ENCODE measurements around the gene MEIS2.

The MEIS2 gene

GRCh38 chr15:37008205-37008604 lies 92.1 kb downstream of the MEIS2 start:
- TF ChIP-seq CTCF (IDR thresholded peaks at IDR 0.05; ENCODE audit: low read depth, low read length): no peak
- DNase-seq (ENCODE audit: extremely low read depth, low read depth): no peak

GRCh38 chr15:37007301-37007700 lies 93.0 kb downstream of the MEIS2 start:
- DNase-seq (ENCODE audit: extremely low read depth, low read depth): no peak
- TF ChIP-seq CTCF (IDR thresholded peaks at IDR 0.05; ENCODE audit: low read depth, low read length): no peak

DNA sequence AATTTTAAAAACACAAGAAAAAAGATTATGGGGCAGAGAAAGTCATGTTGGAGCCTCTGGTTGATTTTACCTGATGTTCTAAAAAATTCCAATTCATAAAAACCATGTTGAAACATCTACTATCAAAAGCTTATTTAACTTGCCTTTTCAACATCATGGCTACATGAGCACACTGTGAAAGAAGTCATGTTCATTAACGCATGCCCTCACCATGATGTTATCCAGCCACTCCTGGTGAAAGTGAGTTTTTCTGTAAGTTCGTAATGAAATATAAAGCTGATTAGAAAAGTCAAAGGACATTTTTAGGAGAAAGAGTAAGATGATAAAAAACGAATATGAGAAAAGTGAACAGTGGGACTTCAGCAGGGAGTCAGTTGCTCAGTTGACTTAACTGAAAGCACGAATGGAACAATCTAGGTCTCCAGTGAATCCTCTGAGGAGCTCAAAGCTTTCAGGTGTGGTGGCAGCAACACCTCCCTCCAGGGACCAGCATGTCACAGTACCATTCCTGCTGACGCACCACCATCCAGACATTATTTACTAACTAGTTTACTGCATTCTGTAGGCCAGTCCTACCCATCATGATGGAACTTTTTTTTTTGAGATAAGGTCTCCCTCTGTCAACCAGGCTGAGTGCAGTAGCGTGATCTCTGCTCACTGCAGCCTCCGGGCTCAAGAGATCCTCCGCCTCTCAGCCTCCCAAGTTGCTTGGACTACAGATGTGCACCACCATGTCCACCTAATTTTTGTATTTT lies 95.2 kb downstream of the MEIS2 start:
- DNase-seq (ENCODE audit: extremely low read depth, low read depth): no peak
- TF ChIP-seq CTCF (IDR thresholded peaks at IDR 0.05; ENCODE audit: low read depth, low read length): no peak

DNA sequence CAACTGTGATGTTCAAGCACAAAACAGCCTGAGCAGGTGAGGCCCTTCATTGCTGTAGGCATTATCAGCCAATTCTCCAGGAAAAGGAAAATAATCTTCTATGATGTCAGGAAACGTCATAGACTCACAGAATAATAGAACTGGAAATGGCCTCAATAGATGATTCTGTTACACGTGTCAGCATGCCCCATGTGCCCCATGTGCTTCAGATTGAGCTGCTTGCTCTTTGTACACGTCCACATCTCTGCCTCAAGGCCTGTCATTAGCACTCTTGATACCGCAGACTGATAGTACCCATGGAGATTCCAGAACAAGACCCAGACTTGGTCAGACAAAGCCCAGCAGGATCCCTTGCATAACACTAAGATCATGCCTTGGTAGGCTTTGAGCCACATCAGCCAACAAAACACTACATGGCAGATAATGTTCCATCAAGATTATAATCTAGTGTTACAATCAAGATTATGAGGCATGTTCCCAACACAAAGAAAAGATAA lies 95.9 kb downstream of the MEIS2 start:
- DNase-seq (ENCODE audit: extremely low read depth, low read depth): no peak
- no peak for TF ChIP-seq CTCF (IDR thresholded peaks at IDR 0.05; ENCODE audit: low read depth, low read length)

- TF ChIP-seq CTCF (IDR thresholded peaks at IDR 0.05; ENCODE audit: low read depth, low read length): no peak
- DNase-seq (ENCODE audit: extremely low read depth, low read depth): no peak
Observed at GRCh38 chr15:37002041-37002672, 98.2 kb downstream of the MEIS2 start.

- no peak for TF ChIP-seq CTCF (IDR thresholded peaks at IDR 0.05; ENCODE audit: low read depth, low read length)
- no peak for DNase-seq (ENCODE audit: extremely low read depth, low read depth)
Observed at GRCh38 chr15:37001417-37001816, 98.9 kb downstream of the MEIS2 start.

DNA sequence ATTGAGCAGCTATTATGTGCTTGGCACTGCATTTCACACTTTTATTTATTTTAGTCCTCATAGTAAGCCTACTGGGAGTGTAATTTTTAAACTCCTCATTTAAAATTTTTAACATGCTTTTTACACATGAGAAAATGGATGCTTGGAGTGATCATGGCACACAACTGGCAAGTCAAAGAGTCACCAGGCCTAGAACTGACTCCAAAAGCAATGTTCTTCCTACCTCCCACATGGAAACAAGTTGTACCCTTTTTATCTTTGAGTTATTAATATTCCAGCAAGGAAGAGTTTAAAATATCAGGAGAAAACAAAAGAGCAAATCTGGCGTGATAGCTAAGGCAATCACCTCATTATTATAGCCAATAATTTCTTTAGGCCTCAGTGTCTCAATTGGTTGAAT lies 100.6 kb downstream of the MEIS2 start:
- no peak for TF ChIP-seq CTCF (IDR thresholded peaks at IDR 0.05; ENCODE audit: low read depth, low read length)
- DNase-seq (ENCODE audit: extremely low read depth, low read depth): no peak
